HepG2 (cell line): ENCODE data around the gene DMGDH.

ENCODE experiments used
- EED ChIP-seq: sonication (generic); formaldehyde crosslinking; IDR thresholded peaks from 2 replicates; pipeline ENCODE4 v1.5.0; 2020; ENCODE audit warnings: mild to moderate bottlenecking, missing genetic modification reagents
- HNF1B ChIP-seq: sonication (generic); formaldehyde crosslinking; IDR thresholded peaks from 2 replicates; pipeline ENCODE4 v1.5.1; 2020; ENCODE audit warnings: mild to moderate bottlenecking, moderate library complexity, missing genetic modification reagents
- THAP11 ChIP-seq: IDR thresholded peaks from 2 replicates; pipeline ENCODE4 v1.6.1; 2016; ENCODE audit warnings: missing biosample characterization, missing genetic modification reagents

- TF ChIP-seq THAP11 (CRISPR knock-in tag), result no peak
- TF ChIP-seq EED (CRISPR knock-in tag), result no peak
- TF ChIP-seq HNF1B (CRISPR knock-in tag), result no peak
Observed at GRCh38 chr5:78959767-78960166, 109.7 kb downstream of the DMGDH start.
